Measurements from ENCODE around the gene PDE8A.

PDE8A gene

DNA sequence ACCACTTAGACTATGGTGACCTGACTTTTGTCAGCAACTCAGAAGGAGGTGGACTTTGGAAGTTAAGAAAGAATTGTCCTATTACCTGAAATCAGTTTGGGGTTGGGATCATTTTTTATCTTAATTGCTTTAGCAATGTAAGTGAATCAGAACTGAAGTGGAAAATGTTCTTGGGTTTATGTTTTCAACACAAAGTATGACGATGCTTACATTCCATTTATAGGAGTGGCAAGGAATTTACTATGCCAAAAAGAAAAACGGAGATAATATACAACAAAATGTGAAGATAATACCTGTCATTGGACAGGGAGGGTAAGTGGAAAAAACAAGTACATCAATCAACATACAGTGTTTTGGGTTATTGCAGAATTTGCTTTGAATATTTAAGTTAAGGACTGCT is 116.1 kb downstream of the PDE8A start:
- no peak for DNase-seq

DNA sequence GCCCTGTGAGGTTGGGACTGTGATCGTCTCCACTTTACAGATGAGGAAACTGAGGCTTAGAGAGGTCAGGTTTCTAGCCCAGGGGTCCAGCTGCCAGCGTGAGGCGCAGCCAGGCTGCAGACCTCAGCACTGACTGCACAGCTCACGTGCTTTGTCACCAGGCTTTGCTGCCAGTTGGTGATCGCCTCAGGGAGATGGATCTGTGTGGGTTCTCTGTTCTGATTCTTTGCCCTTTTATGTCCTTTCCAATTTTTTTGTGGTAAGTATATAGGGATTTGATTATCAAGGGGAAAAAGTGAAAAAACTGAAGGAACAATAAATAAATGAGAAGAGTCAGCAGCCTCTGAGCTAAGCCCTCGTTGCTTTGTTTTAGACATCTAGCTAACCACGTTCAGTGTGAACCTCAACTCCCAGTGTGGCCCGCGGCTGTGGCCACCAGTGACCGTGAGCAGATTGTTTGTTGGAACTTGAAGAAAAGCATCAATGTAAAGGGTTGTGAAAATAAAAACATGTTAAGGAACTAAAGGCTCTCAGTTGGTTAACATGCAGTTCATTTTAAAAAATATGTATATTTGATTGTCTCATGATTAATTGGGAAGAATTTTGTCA is 117.6 kb downstream of the PDE8A start:
- no peak for DNase-seq

DNA sequence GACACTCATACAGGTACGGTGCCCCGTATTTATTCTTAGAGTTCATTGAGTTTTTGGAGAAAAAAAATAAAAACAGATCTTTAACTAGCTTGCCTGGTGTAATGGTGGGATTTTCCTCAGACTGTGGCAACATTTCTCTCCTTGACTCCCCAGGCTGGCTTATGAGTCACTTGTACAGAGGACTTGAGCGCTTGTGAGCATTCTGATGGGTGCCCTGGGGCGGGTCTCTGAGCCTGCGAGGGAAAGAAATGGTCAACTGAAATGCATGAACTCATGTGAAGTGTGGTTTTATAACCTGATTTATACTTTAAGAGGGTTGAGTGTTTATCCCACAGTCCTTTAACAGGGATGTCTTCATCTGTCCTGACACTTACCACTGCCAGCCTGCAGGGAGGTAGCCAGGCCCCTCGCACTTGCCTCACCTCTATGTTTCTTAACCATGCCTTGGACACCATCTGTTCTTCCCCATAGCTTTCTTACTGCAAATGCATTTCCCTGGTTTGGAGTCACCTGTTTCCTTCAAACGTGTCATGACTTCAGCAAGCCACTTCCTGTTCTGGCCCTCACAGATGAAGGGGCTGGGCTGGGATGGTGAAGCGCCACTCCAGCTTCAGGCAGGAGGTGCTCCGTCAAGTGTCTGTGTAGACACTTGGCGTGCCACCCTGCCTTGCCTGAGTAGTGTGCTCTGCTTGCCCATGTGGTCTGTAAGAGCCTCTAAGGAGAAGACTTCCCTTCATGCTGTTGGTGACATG is 118.7 kb downstream of the PDE8A start:
- DNase-seq: no peak

DNA sequence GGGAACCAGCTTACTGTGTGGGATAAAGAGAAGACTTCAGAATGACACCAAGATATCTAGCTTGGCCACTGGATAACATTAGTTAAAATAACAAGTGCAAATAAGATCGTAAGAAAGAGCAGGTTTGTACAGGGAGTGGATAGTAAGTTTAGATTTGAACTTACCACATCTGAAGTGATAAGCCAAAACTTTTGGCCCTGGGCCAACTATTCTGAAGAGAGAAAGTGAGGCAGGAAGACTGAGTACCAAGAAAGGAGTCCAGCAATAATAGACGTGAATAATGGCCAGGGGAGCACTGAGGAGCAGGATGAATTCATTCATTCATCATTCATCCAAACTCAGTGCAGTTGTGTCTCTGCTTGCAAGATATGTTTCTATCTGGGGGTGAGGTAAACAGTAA is 122.9 kb downstream of the PDE8A start:
- no peak for DNase-seq

DNA sequence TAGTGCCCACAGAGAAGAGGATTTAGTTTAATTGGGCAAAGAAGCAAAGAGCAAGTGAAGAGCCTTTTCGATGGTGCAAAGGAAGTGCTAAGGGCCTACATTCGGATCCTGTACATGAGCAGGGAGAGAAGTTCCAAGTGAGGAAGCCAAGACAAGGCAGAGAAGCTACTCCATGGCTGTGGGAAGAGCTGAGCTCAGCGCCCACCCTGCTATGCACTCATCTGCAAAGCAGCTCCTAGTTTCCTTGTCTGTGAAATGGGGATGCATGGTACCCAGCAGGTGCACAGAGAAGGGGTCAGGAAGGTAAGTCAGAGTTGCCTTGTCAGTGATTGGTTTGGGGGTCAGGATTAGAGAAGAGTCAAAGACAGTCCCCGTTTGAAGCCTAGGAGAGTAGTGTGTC is 126.5 kb downstream of the PDE8A start:
- DNase-seq: no peak

DNA sequence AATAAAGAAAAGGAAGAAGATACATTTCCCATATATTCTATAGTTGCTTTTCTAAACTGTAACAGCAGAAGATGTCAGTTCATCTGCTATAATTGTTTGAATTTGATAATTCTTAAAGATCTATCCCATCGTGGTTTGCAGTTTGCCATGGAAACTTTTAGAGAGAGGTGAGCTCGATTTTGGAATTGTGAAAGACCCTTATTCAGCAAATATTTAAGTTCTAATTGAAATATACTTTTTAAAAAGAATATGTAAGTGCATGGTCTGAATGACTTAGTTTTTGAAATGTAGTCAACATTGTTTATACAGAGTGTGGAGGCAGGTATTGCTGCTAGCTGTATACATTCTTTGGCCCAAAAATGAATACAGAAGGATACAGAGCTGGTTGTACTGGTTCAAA is 127.7 kb downstream of the PDE8A start:
- no peak for DNase-seq

DNA sequence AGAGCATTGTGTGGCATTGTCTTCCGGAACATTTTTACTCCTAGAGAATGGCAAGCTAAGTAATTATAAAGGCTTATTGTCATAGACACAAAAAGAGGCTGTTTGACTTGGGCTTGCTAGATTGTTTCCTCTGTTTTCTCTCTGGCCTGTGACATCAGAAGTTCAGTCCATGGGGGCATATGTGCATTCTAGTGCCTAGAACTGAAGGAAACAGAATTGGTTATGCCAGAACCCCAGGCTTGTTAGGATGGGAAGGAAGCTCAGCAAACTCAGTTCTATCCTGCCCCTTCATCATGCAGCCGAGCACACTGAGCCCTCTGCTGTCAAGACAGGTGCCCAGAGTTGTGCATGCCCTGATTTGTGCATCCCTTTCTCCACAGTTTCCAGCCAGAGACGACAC is 131.3 kb downstream of the PDE8A start:
- no peak for DNase-seq

DNA sequence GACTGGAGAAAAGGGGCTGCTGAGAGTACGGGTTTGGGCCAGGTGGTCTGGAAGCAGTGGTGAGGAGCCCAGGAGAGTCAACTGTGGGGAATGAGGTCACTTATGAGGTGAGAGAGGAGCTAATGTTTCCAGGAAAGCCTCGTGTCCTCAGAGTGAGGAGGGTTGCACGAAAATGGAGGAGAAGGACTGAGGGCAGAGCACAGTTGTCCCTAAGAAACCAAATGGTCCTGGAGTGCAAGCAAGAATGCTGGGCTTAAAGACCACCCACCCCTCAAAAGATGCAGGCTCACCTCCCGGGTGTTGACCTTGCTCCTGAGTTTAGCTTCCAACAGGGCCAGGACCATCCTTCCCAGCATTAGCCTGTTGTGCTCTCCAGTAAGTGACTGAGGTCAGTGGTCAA is 133.2 kb downstream of the PDE8A start:
- no peak for DNase-seq

DNA sequence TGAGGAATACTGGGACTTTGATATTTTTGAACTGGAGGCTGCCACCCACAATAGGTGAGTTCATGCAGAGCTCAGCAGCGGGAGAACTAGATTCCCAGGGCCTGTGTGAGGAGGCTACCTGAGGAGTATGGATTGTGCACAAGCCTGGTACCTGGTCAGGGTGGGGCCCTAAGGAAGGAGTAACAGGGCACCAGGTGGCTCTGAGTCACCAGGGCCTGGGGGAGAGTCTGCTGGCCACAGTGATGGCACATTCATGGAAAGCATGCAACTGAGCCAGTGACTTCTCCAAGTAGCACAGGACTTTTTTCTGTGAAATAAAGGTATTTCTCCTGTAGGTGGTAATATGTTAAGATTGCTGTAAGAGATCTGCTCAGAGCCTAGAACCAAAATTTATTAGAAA is 134.4 kb downstream of the PDE8A start:
- DNase-seq: no peak

DNA sequence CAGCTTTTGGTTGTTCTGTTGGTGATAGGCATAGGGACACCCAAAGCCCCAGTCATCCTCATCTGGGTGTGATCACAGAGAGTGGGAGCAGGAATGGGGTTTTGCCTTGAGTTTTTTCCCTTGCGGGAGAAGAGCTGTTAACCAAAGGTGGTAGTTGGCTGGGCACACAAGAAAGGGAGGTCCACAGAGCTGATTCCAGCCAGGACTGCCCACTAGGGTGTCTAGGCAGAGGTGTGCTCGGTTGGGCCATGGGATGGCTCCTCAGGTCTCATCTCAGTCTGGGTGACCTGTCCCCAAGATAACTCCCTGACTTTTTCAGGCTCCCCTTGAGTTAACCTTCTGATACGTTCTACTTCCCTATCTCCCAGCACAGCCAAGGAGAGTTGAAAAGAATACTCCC is 134.8 kb downstream of the PDE8A start:
- DNase-seq: no peak

DNA sequence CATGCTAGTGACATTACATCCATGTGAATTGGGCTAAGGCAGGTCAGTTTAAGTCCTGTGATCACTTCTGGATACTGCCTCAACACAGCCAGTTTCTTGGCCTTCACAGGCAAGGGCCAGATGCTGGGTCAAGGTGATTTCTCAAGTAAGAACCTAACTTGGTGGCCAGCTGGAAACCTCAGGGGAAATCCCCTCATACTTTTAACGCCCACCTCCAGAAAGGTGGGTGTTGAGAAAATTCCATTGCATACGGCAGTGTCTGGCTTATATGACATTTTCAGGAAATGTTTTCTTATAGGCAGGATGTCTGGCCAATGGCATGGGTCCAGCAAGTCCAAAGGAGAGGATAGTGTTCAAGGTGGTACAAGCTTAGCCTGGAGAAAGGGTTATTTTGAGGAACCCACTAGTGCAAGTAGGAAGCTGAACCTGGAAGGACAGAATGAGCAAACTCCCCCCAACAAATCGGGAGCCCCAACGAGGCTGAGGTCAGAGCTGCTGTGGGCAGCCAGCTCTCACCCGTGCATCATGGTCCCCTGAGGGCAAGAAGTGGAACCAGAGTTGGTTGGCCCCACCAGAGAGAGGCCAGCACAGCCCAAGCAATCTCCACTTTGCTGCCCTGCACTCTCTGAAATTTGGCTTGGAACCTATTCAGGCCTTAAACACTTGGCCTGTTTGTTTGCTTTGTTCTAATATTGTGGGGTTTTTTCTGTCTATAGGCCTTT is 135.4 kb downstream of the PDE8A start:
- DNase-seq: no peak

DNA sequence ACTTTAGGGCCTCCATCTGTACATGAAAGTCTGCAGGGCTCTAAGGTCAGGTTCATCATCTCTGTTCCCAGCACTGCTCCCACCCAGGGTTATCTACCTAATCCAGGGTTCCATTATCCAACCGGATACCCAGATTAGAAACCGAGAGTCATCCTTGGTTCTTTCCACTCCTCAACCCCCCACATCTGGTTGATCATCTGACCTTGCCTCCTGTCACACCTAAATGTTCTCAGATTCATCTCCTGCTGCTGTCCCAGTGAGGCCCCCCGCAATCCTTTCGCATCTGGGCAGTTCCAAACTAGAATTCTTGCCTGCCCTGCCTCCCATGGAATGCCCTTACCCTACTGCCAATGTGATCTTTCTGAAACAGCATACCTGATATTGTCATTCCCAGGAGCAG is 136.5 kb downstream of the PDE8A start:
- no peak for DNase-seq

DNA sequence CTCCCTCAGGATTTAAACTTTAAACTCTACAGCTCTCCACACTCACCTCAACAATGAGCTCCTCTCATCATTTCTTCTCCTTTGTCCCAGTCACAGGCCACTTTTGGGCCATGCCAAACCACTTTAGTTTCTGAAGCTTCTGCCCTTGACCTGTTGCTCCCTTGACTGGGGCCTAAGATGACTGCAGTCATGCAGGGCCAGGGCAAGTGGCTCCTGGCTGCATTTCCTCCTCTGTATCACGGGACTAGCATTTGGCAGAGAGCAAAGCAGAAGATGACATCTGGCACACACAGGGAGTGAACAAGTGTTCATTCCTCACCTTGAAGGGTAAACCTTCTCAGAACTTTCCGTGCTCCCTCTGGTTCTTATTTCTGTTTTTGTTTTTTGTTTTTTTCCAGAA is 136.9 kb downstream of the PDE8A start:
- DNase-seq: no peak

DNA sequence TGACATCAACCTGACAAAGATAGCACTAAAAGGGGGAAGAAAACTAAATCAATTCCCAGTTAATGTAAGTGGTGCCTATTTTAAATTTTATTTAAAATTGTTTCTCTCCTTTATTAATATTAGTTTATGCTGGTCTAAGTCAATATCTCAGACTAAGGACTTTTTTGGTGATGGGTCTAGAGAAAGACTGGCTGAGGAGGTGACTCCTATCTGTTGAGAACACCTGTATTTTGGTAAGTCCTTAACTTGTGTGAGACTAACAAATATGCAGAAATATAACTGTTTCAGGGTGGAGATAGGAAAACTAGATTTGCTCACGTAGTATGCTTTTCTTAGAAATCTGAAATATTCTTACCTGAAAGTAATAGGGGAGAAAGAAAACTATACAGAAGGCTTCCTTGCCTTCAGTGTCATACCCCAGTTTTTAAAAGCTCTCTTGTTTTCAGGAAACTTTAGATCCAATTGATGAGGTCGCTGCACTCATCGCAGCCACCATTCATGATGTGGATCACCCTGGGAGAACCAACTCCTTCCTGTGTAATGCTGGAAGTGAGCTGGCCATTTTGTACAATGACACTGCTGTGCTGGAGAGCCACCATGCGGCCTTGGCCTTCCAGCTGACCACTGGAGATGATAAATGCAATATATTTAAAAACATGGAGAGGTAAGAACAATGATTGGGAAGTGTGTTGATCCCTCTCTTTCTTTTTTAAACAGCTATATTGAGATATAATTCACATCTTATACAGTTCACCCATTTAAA is 138.9 kb downstream of the PDE8A start:
- no peak for DNase-seq

DNA sequence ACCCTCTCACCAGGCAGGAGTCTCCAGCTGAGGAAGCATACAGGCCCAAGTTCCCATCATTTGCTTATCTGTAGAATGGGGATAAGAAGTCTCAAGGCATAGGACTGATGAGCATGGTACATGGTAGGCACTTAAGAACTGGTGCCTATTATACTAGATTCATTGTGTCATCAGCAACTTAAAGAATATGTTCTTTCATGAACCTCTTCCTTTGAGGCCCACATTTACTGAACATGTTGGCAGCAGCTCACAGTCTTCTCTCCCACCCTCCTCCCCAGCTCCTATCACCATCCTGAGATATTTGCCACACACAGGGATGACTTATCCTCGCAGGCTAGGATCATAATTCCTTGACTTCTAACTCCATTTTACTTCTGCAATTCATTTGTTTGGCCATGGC is 142.5 kb downstream of the PDE8A start:
- no peak for DNase-seq

DNA sequence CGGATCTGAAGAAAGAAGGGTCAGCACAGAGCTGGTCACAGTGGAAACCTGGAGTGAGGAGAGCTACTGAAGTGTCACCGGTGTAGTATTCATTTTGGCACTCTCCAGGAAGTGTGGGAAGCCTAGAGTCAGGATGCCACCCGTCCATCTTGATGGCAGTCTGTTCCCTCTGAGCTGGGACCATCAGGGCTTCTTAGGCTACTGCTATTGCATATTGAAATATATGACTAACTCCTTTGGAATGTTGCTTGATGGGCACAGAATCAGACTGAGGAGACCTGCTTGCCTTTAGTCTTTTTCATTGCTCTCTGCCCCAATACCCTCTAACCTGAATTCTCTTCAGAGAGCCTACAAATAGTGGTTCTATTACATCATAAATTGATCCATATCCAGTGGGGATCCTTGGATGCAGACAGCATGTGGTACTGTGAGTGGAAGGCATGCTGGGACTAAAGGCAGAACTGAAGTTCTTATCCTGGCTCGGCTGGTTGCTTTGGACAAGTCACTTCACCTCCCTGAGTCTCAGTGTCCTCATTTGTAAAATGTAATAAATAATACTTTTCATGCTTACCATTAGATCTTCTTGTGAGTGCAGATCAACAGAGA is 143.5 kb downstream of the PDE8A start:
- DNase-seq: no peak

DNA sequence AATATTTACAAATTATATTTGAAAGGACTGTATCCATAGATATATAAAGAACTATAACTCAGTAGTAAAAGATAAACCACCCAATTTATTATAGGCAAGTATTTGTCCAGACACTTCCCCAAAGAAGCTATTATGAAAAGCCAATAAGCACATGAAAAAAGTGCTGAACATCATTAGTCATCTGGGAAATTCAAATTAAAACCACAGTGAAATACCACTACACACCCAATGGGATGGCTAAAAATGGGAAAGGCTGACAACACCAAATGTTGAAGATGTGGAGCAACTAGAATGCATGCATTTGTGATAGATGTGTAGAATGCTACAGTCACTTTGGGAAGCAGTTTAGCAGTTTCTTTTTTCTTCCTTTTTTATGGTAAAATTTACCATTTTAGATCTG is 147.0 kb downstream of the PDE8A start:
- no peak for DNase-seq

DNA sequence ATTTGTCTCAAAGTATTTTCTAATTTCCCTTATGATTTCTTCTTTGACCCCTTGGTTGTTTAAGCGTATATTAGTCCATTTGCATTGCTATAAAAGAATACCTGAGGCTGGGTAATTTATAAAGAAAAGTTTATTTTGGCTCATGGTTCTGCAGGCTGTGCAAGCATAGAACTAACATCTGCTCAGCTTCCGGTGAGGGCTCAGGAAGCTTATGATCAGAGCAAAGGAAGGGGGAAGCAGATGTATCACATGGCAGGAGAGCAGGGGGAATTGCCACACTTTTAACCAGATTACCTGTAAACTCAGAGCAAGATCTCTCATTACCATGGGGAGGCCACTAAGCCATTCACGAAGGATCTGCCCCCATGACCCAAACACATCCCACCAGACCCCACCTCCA is 148.2 kb downstream of the PDE8A start:
- no peak for DNase-seq

DNA sequence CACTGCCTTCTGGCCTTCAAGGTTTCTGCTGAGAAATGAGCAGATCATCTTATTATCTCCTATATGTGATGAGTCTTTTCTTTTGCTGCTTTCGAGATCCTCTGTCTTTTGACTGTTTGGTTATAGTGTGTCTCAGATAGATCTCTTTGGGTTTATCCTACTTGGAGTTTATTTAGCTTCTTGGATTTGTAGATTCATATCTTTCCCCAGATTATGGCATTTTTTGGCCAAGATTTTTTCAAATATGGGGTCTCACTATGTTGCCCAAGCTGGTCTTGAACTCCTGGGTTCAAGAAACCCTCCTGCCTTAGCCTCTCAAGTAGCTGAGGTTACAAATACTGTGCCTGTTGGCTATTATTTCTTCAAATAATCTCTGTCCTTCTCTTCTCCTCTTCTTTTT is 150.3 kb downstream of the PDE8A start:
- DNase-seq: no peak

DNA sequence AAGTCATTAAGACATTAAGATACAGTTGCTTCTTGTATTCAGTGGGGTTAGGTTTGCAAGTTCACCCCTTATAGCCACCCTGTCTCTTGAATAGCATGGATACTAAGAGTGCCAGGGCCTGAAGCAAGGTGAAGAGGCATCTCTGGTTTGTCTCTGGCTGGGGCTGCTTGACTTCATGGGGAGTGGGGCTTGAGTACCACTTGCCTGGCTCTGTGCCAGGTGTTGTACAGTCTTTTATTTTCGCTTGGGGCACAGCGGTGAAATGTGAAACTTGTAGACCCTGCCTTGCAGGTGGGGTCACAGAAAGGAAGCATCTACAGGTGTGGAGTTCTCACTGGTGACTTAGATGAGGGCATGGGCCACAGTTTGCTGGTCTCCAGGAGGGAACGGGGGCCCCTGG is 152.1 kb downstream of the PDE8A start:
- DNase-seq: no peak

DNA sequence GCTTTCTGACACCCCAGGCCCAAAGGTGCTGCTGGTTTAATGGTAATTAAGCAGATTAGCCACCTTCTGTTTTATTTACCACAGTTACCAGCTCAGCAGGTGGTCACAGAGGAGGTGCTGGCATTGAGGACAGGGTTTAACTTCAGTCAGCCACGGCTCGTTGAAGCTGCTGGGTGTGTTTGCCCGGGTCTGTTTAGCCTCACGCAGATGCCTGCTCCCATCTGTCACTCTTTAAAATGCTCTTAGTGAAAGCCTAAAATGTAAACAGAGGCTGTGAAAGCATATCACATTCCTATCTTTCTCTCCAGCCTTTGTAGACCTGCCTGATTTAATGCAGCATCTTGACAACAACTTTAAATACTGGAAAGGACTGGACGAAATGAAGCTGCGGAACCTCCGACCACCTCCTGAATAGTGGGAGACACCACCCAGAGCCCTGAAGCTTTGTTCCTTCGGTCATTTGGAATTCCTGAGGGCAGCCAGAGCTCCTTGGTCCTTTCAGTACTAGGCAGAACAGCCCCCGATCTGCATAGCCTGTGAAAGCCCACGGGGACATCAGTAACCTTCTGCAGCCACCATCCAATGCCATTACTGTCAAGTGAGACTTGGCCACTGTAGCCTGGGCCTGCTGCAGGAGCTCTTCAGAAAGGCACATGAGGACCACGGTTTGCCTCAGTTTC is 156.0 kb downstream of the PDE8A start:
- no peak for DNase-seq

DNA sequence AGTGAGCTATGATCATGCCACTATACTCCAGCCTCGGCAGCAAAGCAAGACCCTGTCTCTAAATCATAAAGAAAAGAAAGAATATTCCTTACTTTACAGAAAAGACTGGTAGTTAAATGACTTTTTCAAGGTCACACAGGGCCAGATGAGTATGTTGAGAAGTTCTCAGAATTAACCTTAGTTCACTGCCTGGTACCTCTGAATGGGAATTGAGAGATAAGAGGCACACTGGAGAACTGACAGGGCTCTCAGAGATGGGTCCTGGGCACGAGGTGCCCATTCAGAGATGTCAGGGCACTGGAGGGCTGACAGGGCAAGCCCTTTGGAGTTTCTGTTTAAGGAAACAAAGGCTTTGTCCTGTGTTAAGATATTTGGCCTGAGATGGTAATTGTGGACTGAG is 157.7 kb downstream of the PDE8A start:
- DNase-seq: no peak

DNA sequence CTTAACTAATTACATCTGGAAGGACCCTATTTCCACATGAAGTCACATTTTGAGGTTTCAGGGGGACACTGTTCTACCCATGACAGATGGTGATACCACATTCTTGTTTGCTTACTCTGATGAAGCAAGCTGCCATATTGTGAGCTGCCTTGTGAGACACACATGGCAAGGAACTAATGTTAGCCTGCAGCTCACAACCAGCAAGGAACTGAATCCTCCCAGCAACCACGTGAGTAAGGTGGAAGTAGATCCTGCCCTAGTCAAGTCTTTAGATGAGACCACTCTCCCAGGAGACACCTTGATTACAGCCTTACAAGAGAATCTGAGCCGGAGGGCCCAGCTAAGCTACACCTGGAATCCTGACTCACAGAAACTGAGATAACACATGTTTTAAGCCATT is 160.1 kb downstream of the PDE8A start:
- DNase-seq: no peak
